Measurements from ENCODE around the gene FAM240A. TPM values are rescaled to one million over a fixed set of nuclear protein-coding genes. Genes with fewer than 3 reads are reported as not detected.

The FAM240A gene
- total and polyA plus RNA-seq, 4 donors = not detected

GRCh38 chr3:46613313-46614005 is 1.1 kb downstream of the FAM240A start:
- no peak for DNase-seq (ENCODE audit: low spot score)
- WGBS = 87% methylated on average over 10 of the region's 10 CpGs
- Histone ChIP-seq H3K9me3 (ENCODE audit: control insufficient read depth in 4 of 4, low read length in 3 of 4) (no peaks in the 10 kb centered on the region), H3K36me3 (ENCODE audit: control insufficient read depth in 4 of 4, insufficient read depth in 3 of 4, low read depth in 1 of 4, low read length in 3 of 4) (no peaks in the 10 kb centered on the region), H3K9ac (ENCODE audit: low read depth in 1 of 2, low read length in 2 of 2) (no peak overlapping the region), H3K4me1 (ENCODE audit: control insufficient read depth in 4 of 4, insufficient read depth in 4 of 4, low read length in 3 of 4) (peaks cover 5 to 9% (median 6%) of the 10 kb centered on the region in 4 donors), H3K4me3 (ENCODE audit: low read depth in 1 of 3, low read length in 3 of 3) (no peak overlapping the region), H3K27ac (ENCODE audit: low read depth in 1 of 2, low read length in 2 of 2) (no peak overlapping the region), H3K27me3 (ENCODE audit: control insufficient read depth in 4 of 4, insufficient read depth in 4 of 4, low read length in 3 of 4) (no peaks in the 10 kb centered on the region)
- TF ChIP-seq GABPA (IDR thresholded peaks at IDR 0.05 in 1 of 2, conservative IDR thresholded peaks at IDR 0.05 in 1 of 2) (no peak), SP1 (IDR thresholded peaks at IDR 0.05) (no peak), MAX (IDR thresholded peaks at IDR 0.05) (no peak), HNF4G (IDR thresholded peaks at IDR 0.05) (no peak), JUND (IDR thresholded peaks at IDR 0.05) (no peak), ATF3 (IDR thresholded peaks at IDR 0.05) (no peak), ZBTB33 (IDR thresholded peaks at IDR 0.05) (no peak), CTCF (IDR thresholded peaks at IDR 0.05; ENCODE audit: low read depth, low read length, missing input control) (no peak), FOXA1 (IDR thresholded peaks at IDR 0.05) (no peak), TAF1 (conservative IDR thresholded peaks at IDR 0.05) (no peak), YY1 (IDR thresholded peaks at IDR 0.05) (no peak), RXRA (IDR thresholded peaks at IDR 0.05) (no peak), EGR1 (IDR thresholded peaks at IDR 0.05; ENCODE audit: low read depth in 2 of 2) (no peak), HNF4A (conservative IDR thresholded peaks at IDR 0.05) (no peak), FOXA2 (IDR thresholded peaks at IDR 0.05) (no peak)

- H3K4me1 ChIP-seq (ENCODE audit: control insufficient read depth in 4 of 4, insufficient read depth in 4 of 4, low read length in 3 of 4) = peaks cover 2 to 9% (median 4%) of the 10 kb centered on the region in 4 donors
- no peaks in the 10 kb centered on the region for H3K27me3 ChIP-seq (ENCODE audit: control insufficient read depth in 4 of 4, insufficient read depth in 4 of 4, low read length in 3 of 4)
- 93% methylated on average over 4 of the region's 4 CpGs for WGBS
- H3K27ac ChIP-seq (ENCODE audit: low read depth in 1 of 2, low read length in 2 of 2) = no peak overlapping the region
- no peak for DNase-seq (ENCODE audit: low spot score)
- no peak overlapping the region for H3K9ac ChIP-seq (ENCODE audit: low read depth in 1 of 2, low read length in 2 of 2)
- no peak overlapping the region for H3K4me3 ChIP-seq (ENCODE audit: low read depth in 1 of 3, low read length in 3 of 3)
- no peaks in the 10 kb centered on the region for H3K36me3 ChIP-seq (ENCODE audit: control insufficient read depth in 4 of 4, insufficient read depth in 3 of 4, low read depth in 1 of 4, low read length in 3 of 4)
- no peaks in the 10 kb centered on the region for H3K9me3 ChIP-seq (ENCODE audit: control insufficient read depth in 4 of 4, low read length in 3 of 4)
- TF ChIP-seq RAD21 (IDR thresholded peaks at IDR 0.05) (no peak), EGR1 (IDR thresholded peaks at IDR 0.05; ENCODE audit: low read depth in 2 of 2) (no peak), FOXA2 (IDR thresholded peaks at IDR 0.05) (no peak), SP1 (IDR thresholded peaks at IDR 0.05) (no peak), HNF4G (IDR thresholded peaks at IDR 0.05) (no peak), ATF3 (IDR thresholded peaks at IDR 0.05) (no peak), MAX (IDR thresholded peaks at IDR 0.05) (no peak), RXRA (IDR thresholded peaks at IDR 0.05) (no peak), NR2F2 (IDR thresholded peaks at IDR 0.05) (no peak), YY1 (IDR thresholded peaks at IDR 0.05) (no peak), CTCF (IDR thresholded peaks at IDR 0.05; ENCODE audit: low read depth, low read length, missing input control) (no peak), REST (IDR thresholded peaks at IDR 0.05) (no peak), HNF4A (conservative IDR thresholded peaks at IDR 0.05) (no peak), TAF1 (conservative IDR thresholded peaks at IDR 0.05) (no peak), JUND (IDR thresholded peaks at IDR 0.05) (no peak), FOXA1 (IDR thresholded peaks at IDR 0.05) (no peak), GABPA (IDR thresholded peaks at IDR 0.05 in 1 of 2, conservative IDR thresholded peaks at IDR 0.05 in 1 of 2) (no peak)
Observed at GRCh38 chr3:46614431-46614830, 2.1 kb downstream of the FAM240A start.
